ENCODE data around the gene PTPRQ.
"Not testable (repeated sequence)": the region's sequence is repeated elsewhere in the genome, so short reads cannot be mapped to it uniquely, and the experiment has no call there.

The PTPRQ gene

DNA sequence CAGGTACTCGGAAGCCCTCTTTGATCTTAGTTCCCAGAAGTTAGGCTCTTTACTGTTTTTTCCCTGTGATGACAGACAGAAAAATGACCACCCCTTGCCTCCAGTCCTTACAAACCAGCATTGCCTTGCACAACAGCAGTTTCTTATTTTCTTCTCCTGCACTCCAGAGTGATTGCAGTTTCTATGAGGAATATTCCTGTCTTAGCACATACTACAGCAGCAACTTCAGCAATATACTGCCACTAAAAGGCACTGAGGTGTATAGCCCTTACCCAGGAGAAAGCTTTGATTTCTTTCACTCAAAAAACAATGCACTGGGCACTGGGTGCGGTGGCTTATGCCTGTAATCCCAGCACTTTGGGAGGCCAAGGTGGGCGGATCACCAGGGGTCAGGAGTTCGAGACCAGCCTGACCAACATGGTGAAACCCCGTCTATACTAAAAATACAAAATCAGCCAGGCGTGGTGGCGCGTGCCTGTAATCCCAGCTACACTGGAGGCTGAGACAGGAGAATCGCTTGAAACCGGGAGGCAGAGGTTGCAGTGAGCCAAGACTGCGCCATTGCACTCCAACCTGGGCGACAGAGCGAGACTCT is 232.1 kb downstream of the PTPRQ start:
- peak; percentile 55 for DNase-seq (ENCODE audit: low read depth)
- H3K4me3 ChIP-seq (ENCODE audit: control insufficient read depth, low read depth, low read length), result not testable (repeated sequence)
- TF ChIP-seq, protein P1, sequence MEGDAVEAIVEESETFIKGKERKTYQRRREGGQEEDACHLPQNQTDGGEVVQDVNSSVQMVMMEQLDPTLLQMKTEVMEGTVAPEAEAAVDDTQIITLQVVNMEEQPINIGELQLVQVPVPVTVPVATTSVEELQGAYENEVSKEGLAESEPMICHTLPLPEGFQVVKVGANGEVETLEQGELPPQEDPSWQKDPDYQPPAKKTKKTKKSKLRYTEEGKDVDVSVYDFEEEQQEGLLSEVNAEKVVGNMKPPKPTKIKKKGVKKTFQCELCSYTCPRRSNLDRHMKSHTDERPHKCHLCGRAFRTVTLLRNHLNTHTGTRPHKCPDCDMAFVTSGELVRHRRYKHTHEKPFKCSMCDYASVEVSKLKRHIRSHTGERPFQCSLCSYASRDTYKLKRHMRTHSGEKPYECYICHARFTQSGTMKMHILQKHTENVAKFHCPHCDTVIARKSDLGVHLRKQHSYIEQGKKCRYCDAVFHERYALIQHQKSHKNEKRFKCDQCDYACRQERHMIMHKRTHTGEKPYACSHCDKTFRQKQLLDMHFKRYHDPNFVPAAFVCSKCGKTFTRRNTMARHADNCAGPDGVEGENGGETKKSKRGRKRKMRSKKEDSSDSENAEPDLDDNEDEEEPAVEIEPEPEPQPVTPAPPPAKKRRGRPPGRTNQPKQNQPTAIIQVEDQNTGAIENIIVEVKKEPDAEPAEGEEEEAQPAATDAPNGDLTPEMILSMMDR (conservative IDR thresholded peaks at IDR 0.05; ENCODE audit: control insufficient read depth, insufficient read depth, low read depth, low read length), result peak; percentile 11

DNA sequence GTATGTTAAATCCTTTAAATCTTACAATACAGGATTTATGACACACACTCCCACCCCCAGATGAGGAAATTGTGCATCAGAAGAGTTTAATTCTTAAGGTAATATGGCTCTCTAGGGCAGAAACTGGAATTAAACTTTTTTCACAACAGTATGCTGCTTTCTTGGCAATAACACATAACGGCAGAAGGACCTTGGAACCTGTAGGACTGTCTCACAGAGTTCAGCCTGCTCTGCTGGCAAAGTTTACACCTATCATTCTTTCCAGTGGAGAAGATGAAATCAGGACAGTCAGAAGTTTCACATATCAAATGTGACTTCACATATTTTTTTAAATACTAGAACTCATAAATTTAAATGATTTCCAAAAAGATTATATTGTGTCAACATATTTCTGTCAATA is 232.8 kb downstream of the PTPRQ start:
- no peak overlapping the region for H3K4me3 ChIP-seq (ENCODE audit: control insufficient read depth, low read depth, low read length)
- no peak for DNase-seq (ENCODE audit: low read depth)
- TF ChIP-seq, protein P1 (conservative IDR thresholded peaks at IDR 0.05; ENCODE audit: control insufficient read depth, insufficient read depth, low read depth, low read length), result no peak

DNA sequence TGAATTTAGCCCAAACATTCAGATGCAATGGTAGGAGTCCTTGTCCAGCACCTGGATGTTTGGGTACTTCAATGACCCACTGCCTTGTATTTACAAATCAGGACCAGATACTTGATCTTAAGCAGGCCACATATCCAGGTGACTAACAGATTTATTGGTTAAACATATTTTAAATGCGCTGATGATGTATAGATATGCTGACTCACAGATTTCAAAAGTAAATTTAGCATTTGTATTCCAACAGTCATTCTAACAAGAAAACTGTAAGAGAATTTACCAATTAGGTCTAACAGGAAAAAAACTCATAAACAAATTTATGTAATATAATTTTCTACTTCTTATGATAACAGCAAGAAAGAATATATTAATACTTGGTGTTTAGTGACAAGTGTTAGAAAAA is 234.0 kb downstream of the PTPRQ start:
- H3K4me3 ChIP-seq (ENCODE audit: control insufficient read depth, low read depth, low read length), result no peak overlapping the region
- TF ChIP-seq, protein P1 (conservative IDR thresholded peaks at IDR 0.05; ENCODE audit: control insufficient read depth, insufficient read depth, low read depth, low read length), result no peak
- DNase-seq (ENCODE audit: low read depth), result peak; percentile 17

DNA sequence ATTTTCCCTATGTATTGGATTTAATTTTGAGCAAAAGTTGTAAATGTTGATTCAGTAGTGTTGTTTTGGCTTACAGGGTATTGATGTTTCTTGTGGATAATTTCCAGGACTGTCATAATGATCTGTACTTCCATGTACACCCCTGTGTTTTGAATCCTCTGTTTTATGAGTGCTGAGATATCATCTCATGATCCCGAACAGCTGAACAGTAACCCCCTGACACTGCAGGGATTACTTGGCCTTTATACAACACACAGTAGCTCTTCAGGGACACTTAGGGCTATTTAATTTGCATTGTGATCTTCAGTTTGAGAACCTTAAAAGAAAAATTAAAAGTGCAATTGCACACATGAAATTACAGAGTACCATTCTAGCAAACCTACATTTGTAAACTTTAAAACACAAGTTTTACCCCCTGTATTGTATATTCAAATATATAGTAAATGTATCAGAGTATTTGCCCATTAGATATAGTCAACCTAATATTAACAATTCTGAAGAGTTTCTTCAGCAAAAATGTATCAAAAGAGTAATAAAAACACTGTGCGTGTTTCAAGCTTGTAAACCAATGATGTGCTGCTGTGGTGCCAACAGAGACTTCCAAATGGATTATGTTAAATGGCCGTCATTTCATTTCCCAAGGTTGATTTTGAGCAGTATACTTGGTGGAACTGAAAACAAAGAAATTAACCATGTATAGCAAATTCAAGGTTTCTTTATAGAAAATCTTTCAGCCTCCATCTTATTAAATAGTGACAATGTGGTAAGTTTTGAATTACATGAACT is 235.5 kb downstream of the PTPRQ start:
- TF ChIP-seq, protein P1 (conservative IDR thresholded peaks at IDR 0.05; ENCODE audit: control insufficient read depth, insufficient read depth, low read depth, low read length), result no peak
- no peak for DNase-seq (ENCODE audit: low read depth)
- H3K4me3 ChIP-seq (ENCODE audit: control insufficient read depth, low read depth, low read length), result no peak overlapping the region

DNA sequence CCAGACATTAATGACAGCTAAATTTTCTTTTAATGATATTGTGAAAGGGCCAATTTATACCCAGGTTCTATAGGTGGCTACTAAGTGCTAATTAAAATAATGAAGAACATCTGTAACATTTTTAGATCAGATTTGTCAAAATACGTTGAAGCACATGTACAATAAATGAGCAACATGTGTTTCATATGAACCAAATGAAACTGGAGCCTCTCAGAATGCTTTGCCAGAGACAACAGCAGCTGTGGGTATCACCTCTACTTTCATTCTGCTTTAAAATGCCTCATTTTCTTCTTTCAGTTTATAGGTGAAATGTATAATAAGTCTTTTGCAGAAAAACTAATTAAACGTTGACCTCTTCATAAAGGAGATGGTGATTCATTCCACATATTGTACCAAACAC is 237.3 kb downstream of the PTPRQ start:
- no peak for DNase-seq (ENCODE audit: low read depth)
- TF ChIP-seq, protein P1 (conservative IDR thresholded peaks at IDR 0.05; ENCODE audit: control insufficient read depth, insufficient read depth, low read depth, low read length), result no peak
- H3K4me3 ChIP-seq (ENCODE audit: control insufficient read depth, low read depth, low read length), result no peak overlapping the region

DNA sequence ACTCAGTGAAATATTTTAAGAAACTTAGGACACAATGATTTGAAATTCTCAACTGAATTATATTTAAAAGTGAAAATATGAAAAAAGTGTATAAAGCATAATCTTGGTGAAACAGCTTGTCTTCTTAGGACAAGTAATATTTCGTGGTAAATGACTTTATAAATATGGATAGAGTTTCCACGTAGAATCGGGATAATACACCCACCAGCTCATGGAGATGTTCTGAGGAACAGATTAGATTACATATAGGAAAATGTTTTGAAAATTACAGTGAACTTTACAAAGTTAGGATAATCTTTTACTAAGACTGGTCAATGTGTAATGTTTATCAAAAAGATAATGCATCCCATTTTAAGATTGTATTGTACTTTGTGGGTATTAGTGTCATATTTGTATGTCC is 237.8 kb downstream of the PTPRQ start:
- H3K4me3 ChIP-seq (ENCODE audit: control insufficient read depth, low read depth, low read length), result no peak overlapping the region
- no peak for DNase-seq (ENCODE audit: low read depth)
- TF ChIP-seq, protein P1 (conservative IDR thresholded peaks at IDR 0.05; ENCODE audit: control insufficient read depth, insufficient read depth, low read depth, low read length), result no peak
